Type B pancreatic cell (in vitro differentiated cells): Measurements from ENCODE around the gene CCDC183. TPM values are rescaled to one million over a fixed set of nuclear protein-coding genes. Genes with fewer than 3 reads are reported as not detected.

Source experiments
- DNase-seq: peaks from one replicate; pipeline ENCODE4 v3.0.0; 2021; ENCODE audit warnings: mixed read lengths; ENCODE audit not compliant: unreplicated experiment; ENCODE audit errors: extremely low spot score
- H3K27ac Mint-ChIP-seq: 2 replicates; pipeline ENCODE4 v1.8.0; 2021; ENCODE audit warnings: mild to moderate bottlenecking, mixed read lengths
- H3K27me3 Mint-ChIP-seq: 2 replicates; pipeline ENCODE4 v1.8.0; 2021; ENCODE audit warnings: mixed read lengths
- H3K36me3 Mint-ChIP-seq: 2 replicates; pipeline ENCODE4 v1.8.0; 2021; ENCODE audit warnings: mixed read lengths
- H3K4me1 Mint-ChIP-seq: one replicate; pipeline ENCODE4 v1.8.0; 2021; ENCODE audit warnings: mixed read lengths; ENCODE audit not compliant: unreplicated experiment
- H3K4me3 Mint-ChIP-seq: 2 replicates; pipeline ENCODE4 v1.8.0; 2021; ENCODE audit warnings: mild to moderate bottlenecking, mixed read lengths
- H3K9me3 Mint-ChIP-seq: 2 replicates; pipeline ENCODE4 v1.8.0; 2021; ENCODE audit warnings: mixed read lengths
- total RNA-seq: library from RNA; stranded (reverse); gene quantifications from 2 replicates; pipeline ENCODE4 v1.2.1, GENCODE V29; 2021; ENCODE audit warnings: low replicate concordance
- TF ChIP-seq, protein P1 (sequence below): fragments of 200-600 bp; sonication (generic); conservative IDR thresholded peaks from 2 replicates; pipeline ENCODE4 v1.5.0; 2021; ENCODE audit warnings: antibody characterized with exemption, mild to moderate bottlenecking

CCDC183 gene
- total RNA-seq, 1 donor from 2014 or later, result 2.9 TPM

- H3K27ac Mint-ChIP-seq, result no peak overlapping the region
- TF ChIP-seq, protein P1, sequence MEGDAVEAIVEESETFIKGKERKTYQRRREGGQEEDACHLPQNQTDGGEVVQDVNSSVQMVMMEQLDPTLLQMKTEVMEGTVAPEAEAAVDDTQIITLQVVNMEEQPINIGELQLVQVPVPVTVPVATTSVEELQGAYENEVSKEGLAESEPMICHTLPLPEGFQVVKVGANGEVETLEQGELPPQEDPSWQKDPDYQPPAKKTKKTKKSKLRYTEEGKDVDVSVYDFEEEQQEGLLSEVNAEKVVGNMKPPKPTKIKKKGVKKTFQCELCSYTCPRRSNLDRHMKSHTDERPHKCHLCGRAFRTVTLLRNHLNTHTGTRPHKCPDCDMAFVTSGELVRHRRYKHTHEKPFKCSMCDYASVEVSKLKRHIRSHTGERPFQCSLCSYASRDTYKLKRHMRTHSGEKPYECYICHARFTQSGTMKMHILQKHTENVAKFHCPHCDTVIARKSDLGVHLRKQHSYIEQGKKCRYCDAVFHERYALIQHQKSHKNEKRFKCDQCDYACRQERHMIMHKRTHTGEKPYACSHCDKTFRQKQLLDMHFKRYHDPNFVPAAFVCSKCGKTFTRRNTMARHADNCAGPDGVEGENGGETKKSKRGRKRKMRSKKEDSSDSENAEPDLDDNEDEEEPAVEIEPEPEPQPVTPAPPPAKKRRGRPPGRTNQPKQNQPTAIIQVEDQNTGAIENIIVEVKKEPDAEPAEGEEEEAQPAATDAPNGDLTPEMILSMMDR, result no peak
- H3K4me1 Mint-ChIP-seq, result peaks cover 10% of the 10 kb centered on the region
- no peaks in the 10 kb centered on the region for H3K9me3 Mint-ChIP-seq
- no peaks in the 10 kb centered on the region for H3K27me3 Mint-ChIP-seq
- H3K4me3 Mint-ChIP-seq, result no peak overlapping the region
- peaks cover 14% of the 10 kb centered on the region for H3K36me3 Mint-ChIP-seq
- no peak for DNase-seq
Measured at GRCh38 chr9:136821826-136822544, 25.8 kb downstream of the CCDC183 start.

- Mint-ChIP-seq H3K4me1 (peaks cover 10% of the 10 kb centered on the region), H3K4me3 (no peak overlapping the region), H3K27me3 (no peaks in the 10 kb centered on the region), H3K9me3 (no peaks in the 10 kb centered on the region), H3K36me3 (peaks cover 12% of the 10 kb centered on the region), H3K27ac (no peak overlapping the region)
- no peak for DNase-seq
- TF ChIP-seq, protein P1, result no peak
Measured at GRCh38 chr9:136823136-136824046, 27.3 kb downstream of the CCDC183 start.

GRCh38 chr9:136824496-136825225, 28.5 kb downstream of the CCDC183 start:
- Mint-ChIP-seq H3K9me3 (no peaks in the 10 kb centered on the region), H3K27me3 (no peaks in the 10 kb centered on the region), H3K4me3 (no peak overlapping the region), H3K36me3 (peaks cover 7% of the 10 kb centered on the region), H3K27ac (no peak overlapping the region), H3K4me1 (peaks cover 6% of the 10 kb centered on the region)
- DNase-seq, result no peak
- TF ChIP-seq, protein P1, result no peak

- Mint-ChIP-seq H3K27ac (no peak overlapping the region), H3K27me3 (no peaks in the 10 kb centered on the region), H3K4me1 (peaks cover 6% of the 10 kb centered on the region), H3K4me3 (no peak overlapping the region), H3K9me3 (no peaks in the 10 kb centered on the region), H3K36me3 (peaks cover 6% of the 10 kb centered on the region)
- DNase-seq, result no peak
- TF ChIP-seq, protein P1, result no peak
Measured at GRCh38 chr9:136825295-136826187, 29.4 kb downstream of the CCDC183 start.

- H3K9me3 Mint-ChIP-seq, result no peaks in the 10 kb centered on the region
- no peaks in the 10 kb centered on the region for H3K27me3 Mint-ChIP-seq
- H3K4me3 Mint-ChIP-seq, result no peak overlapping the region
- peaks cover under 1% of the 10 kb centered on the region for H3K4me1 Mint-ChIP-seq
- no peak for DNase-seq
- H3K36me3 Mint-ChIP-seq, result no peaks in the 10 kb centered on the region
- no peak overlapping the region for H3K27ac Mint-ChIP-seq
- TF ChIP-seq, protein P1, result no peak
Measured at GRCh38 chr9:136826188-136826541, 30.0 kb downstream of the CCDC183 start.
